Testis (tissue), 3 donors: ENCODE results near the gene PACSIN1. TPM values are rescaled to one million over a fixed set of nuclear protein-coding genes. Genes with fewer than 3 reads are reported as not detected.

Experiments used
- DNase-seq: peaks from one replicate; pipeline ENCODE4 v3.0.0-alpha.2; 2019
- H3K27ac ChIP-seq, 2 donors: fragments of 200-600 bp; sonication (generic); one replicate each; pipeline ENCODE4 v1.5.1; 2019
- H3K27me3 ChIP-seq: fragments of 200-600 bp; sonication (generic); one replicate; pipeline ENCODE4 v1.5.1; 2019
- H3K36me3 ChIP-seq: fragments of 200-600 bp; sonication (generic); one replicate; pipeline ENCODE4 v1.5.1; 2017; ENCODE audit warnings: low read depth; ENCODE audit errors: missing control alignments
- H3K4me1 ChIP-seq: fragments of 200-600 bp; sonication (generic); one replicate; pipeline ENCODE4 v1.5.1; 2019
- H3K4me3 ChIP-seq, 2 donors: fragments of 200-600 bp; sonication (generic); one replicate each; pipeline ENCODE4 v1.5.1; 2017 to 2019
- H3K9me3 ChIP-seq: fragments of 200-600 bp; sonication (generic); one replicate; pipeline ENCODE4 v1.5.1; 2017
- CTCF ChIP-seq, 3 experiments: fragments of 450-650 bp in 2 of 3; fragments of 200-600 bp in 1 of 3; sonication (generic) in 1 of 3; IDR thresholded peaks; one replicate each; pipeline ENCODE4 v1.5.1; 2016 to 2019; ENCODE audit warnings: antibody characterized with exemption in 3 of 3, mild to moderate bottlenecking in 2 of 3, moderate library complexity in 1 of 3
- POLR2A ChIP-seq: fragments of 450-650 bp; IDR thresholded peaks from one replicate; pipeline ENCODE4 v1.6.1; 2017; ENCODE audit warnings: antibody characterized with exemption, mild to moderate bottlenecking, moderate library complexity
- WGBS, 2 donors: methylation state at CpG; one replicate each; pipeline ENCODE4 v1.1.5; 2018; 5-methylcytosine and 5-hydroxymethylcytosine counted together
- intact Hi-C: fragments of 100-400 bp; cut with DNase I; formaldehyde crosslinking; loops from one replicate; pipeline ENCODE4 v1.15.1; 2023; ENCODE audit warnings: low total_unique reads
- polyA plus RNA-seq: library from polyadenylated mRNA; stranded (reverse); fragments of 350-450 nt; fragmentation: Illumina TruSeq; extraction: RNeasy Lipid Tissue Mini Kit (QIAGEN cat#74804); gene quantifications from one replicate; pipeline ENCODE4 v1.2.3, GENCODE V29; 2014; ENCODE audit warnings: low read depth, low replicate concordance; ENCODE audit not compliant: insufficient read depth
- total RNA-seq, 2 donors: library from RNA; depleted of rRNA; stranded (reverse); fragments of >200 nt; gene quantifications; one replicate each; pipeline ENCODE4 v1.2.3, GENCODE V29; 2016

Gene PACSIN1
- total and polyA plus RNA-seq, 3 donors from 2014 or later, result 2.1 to 3.1 (median 2.5) TPM

GRCh38 chr6:34511214-34511914, 45.5 kb downstream of the PACSIN1 start:
- intact Hi-C loops, result no loop called here
- Histone ChIP-seq H3K27me3 (no peaks in the 10 kb centered on the region), H3K27ac (no peak overlapping the region), H3K9me3 (no peaks in the 10 kb centered on the region), H3K36me3 (no peaks in the 10 kb centered on the region), H3K4me1 (peaks cover 7% of the 10 kb centered on the region), H3K4me3 (no peak overlapping the region)
- 77 to 88% methylated on average over 6 of the region's 6 CpGs for WGBS, 2 donors
- TF ChIP-seq CTCF (IDR thresholded peaks at IDR 0.05) (no peak), POLR2A (no peak)
- DNase-seq, result no peak

- DNase-seq, result no peak
- Histone ChIP-seq H3K27me3 (no peaks in the 10 kb centered on the region), H3K9me3 (no peaks in the 10 kb centered on the region), H3K27ac (no peak overlapping the region), H3K4me3 (no peak overlapping the region), H3K36me3 (no peaks in the 10 kb centered on the region), H3K4me1 (peaks cover 7% of the 10 kb centered on the region)
- WGBS, 2 donors, result 57 to 63% methylated on average over 8 to 12 of the region's 12 CpGs
- no peak for TF ChIP-seq POLR2A
- no peak for TF ChIP-seq CTCF (IDR thresholded peaks at IDR 0.05)
- intact Hi-C loops, result no loop called here
Observed at GRCh38 chr6:34511915-34512737, 46.2 kb downstream of the PACSIN1 start.

DNA sequence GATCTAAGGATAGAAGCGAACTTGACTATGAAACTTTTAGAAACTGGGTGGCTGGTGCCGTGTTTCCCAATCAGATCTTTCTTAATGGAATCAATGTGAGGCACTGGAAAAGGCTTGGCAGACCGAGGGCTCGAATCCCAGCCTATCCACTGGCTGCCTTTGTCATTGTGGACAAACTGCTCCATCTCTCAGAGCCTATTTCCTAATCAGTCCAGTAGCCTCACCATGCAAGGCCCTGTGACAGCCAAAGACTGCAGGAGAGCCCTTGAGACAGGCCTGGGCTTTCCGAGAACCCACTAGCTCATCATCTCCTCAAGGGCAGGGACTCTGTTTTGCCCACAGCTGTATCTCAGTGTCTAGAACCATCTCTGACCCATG, 46.9 kb downstream of the PACSIN1 start:
- no peak overlapping the region for H3K27ac ChIP-seq
- no peaks in the 10 kb centered on the region for H3K9me3 ChIP-seq
- no peaks in the 10 kb centered on the region for H3K27me3 ChIP-seq
- TF ChIP-seq POLR2A (no peak), CTCF (IDR thresholded peaks at IDR 0.05) (no peak)
- WGBS, 2 donors, result 72 to 76% methylated on average over 2 to 5 of the region's 5 CpGs
- H3K4me1 ChIP-seq, result peaks cover 7% of the 10 kb centered on the region
- DNase-seq, result no peak
- H3K36me3 ChIP-seq, result no peaks in the 10 kb centered on the region
- intact Hi-C loops, result no loop called here
- H3K4me3 ChIP-seq, result no peak overlapping the region

- DNase-seq, result no peak
Observed at GRCh38 chr6:34513646-34514045, 47.8 kb downstream of the PACSIN1 start.

More at GRCh38 chr6:34513646-34514045, 47.8 kb downstream of the PACSIN1 start:
- intact Hi-C loops, result no loop called here
- no peak overlapping the region for H3K27ac ChIP-seq
- no peaks in the 10 kb centered on the region for H3K36me3 ChIP-seq
- WGBS, 2 donors, result 94 to 96% methylated on average over 4 of the region's 4 CpGs
- H3K9me3 ChIP-seq, result no peaks in the 10 kb centered on the region
- H3K4me3 ChIP-seq, result no peak overlapping the region
- no peak for TF ChIP-seq POLR2A
- no peak for TF ChIP-seq CTCF (IDR thresholded peaks at IDR 0.05)
- no peaks in the 10 kb centered on the region for H3K27me3 ChIP-seq
- H3K4me1 ChIP-seq, result peaks cover 7% of the 10 kb centered on the region
